HTERT RPE-1 (cell line): Measurements from ENCODE around the gene WNK2.
"Not testable (repeated sequence)": the region's sequence is repeated elsewhere in the genome, so short reads cannot be mapped to it uniquely, and the experiment has no call there.

Experiments used
- in situ Hi-C: fragments of 300-500 bp; cut with MboI; formaldehyde crosslinking; loops from 4 replicates; pipeline ENCODE4 v1.14.3; 2020; ENCODE audit warnings: low sequenced_read_pairs

WNK2 gene

DNA sequence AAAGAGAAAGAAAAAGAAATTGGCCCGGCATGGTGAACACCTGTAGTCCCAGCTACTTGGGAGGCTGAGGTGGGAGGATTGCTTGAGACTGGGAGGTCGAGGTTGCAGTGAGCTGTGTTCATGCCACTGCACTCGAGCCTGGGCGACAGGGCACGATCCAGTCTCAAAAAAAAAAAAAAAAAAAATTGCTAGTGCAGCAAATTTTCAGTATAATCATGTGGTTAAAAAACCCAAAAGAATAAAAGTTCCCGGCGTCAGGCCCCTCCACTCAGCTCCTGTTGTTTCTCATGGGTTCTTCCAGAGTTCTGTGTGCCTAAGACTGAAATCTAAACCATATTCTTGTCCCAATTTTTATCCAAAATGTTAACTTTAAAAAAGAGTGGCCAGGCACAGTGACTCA lies 49.1 kb downstream of the WNK2 start:
- in situ Hi-C loops = no loop called here

DNA sequence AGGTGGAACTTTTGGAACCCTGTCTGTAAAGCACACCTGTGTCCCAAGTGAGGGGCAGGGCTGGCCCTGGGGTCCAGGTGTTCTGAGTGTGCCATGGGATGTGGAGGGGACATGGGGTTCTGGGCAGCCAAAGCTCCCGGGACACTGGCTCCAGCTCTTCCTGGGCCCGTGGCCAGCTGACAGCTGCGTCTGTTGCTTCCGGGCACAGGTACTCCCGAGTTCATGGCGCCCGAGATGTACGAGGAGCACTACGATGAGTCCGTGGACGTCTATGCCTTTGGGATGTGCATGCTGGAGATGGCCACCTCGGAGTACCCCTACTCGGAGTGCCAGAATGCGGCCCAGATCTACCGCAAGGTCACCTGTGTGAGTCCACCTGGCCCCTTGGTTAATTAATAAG lies 50.7 kb downstream of the WNK2 start:
- in situ Hi-C loops = no loop called here

DNA sequence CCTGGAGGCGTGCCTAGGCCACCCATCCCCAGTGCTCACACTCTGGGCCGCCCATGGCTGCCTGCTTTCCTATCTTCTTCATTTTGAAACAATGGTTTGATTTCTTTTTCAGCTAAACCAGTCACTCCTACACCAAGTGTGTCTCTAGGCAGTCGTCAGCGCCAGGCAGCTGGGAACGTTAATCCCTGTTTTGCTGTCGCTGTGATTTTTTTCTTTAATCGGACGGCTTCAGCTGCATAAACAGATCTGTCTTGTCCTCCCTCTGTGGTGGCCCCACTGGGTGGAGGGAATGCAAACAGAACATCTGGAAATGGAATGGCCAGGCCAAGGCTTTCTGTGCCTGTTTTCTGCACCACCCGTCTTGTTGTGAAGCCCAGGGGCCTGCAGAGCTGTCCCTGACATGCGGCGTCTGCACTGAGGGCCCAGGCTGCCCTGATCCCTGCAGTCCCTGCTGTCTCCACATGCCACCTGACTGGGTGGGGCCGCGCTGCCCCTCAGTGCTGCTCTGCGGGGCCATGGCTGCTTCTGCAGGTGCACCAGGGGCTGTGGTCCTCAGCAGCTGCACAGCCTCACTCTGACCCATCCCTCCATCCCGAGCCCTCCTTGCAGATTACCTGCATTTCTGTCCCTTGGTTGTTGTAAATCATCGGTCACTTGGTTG lies 51.5 kb downstream of the WNK2 start:
- in situ Hi-C loops = no loop called here

DNA sequence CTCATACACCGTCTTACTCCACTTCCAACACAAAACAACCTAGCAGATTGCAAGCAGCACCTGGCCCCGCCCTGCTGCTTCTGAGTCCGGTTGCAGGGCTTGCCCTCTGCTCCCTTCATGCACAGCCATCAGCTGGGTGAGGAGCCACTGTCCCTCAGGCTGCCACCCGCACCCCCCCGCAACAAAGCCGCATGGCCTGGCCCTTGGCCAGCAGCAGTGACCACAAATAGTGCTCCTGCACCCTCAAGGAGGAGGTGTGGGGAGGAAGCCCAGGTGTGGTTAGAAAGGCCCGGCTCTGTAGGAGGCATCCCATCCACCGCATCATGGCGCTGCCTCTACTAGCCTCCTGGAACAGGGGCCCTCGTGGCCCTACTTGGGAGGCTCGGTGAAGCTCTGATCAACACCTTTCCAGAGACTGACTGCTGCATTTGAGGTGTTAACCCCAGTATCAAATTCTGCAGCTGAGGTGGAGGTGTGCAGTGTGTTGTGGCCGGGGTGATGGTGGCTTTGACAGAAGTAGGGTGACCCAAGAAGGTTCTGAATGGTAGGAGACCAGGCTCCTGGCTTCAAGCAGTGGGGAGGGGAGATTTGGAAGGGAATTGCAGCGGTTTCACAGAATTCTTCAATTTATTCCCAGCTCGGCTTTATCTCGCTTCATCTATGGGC lies 52.7 kb downstream of the WNK2 start:
- in situ Hi-C loops = no loop called here

DNA sequence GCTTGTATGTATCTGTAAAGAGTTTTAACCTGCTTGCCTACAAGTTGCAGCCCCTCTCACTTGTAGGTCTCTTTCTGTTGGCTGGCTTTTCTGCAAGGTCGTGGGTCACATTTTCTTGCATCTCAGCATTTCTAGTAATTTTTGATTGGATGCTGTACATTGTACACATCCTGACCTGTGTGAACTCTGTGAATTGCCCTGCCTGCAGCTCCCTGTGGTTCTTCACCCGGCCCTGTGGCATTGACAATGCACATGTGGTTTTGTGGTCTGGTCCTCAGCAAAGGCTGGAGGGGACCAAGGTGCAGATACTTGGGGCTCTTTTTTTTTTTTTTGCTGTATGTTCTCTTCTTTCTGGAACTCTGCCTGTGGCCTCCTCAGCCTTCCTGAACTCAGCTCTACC lies 53.6 kb downstream of the WNK2 start:
- in situ Hi-C loops = no loop called here

DNA sequence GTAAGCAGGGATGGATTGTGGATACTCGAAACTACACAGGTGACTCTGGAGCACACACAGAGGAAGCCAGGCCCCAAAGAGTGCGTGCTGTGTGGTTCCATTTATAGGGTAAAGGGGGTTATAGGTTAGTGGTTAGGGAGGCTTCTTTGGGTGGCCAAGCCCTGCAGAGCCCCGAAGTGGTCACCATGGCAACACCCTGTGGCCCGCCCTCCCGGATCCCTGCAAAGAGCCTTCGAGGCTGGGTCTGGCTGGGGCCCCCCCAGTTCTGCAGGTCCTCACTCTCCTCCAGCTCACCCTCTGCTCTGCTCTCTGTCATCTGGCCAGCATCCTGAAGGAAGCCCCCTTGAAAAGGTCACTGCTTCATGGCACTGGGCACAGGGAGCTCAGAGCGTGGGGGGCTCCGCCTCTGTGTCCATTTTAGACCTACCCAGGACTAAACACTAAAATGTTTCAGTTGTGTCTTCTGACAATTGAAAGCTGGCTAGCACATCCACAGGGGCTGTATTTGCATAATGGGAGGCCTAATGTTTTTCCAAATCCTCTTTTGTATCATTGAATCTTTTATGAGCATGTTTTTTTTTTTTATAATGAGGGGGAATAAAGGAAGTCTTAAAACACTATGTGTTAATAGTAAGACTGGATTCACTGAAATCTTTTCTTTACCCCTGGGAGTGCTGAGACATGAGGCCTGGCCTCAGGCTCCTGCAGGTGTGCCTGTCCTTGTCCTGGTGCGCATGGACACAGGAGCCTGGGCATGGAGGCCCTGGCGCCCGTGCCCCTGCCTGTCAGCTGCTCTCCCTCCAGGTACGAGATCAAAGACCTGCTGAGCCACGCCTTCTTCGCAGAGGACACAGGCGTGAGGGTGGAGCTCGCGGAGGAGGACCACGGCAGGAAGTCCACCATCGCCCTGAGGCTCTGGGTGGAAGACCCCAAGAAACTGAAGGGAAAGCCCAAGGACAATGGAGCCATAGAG lies 55.3 kb downstream of the WNK2 start:
- in situ Hi-C loops = no loop called here

DNA sequence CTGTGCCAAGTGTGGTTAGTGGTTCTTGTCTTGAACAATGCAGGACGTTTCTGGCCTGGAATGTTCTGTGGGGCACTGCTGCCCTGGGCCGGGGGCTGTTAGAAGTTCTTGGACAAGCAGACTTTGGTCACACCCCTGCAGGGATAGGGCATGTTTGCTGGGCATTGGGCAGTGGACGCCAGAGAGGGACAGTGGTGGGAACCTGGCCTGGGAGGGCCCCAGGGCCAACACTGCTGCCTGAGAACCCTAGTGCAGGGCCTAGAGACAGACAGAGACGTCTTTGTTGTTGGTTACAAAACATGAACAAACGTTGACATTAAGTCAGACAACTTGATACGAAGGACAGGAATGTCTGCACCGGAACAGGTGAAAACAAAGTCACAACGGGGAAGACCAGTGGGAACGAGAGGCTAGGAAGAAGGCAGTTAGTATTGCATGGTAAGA lies 57.0 kb downstream of the WNK2 start:
- in situ Hi-C loops = no loop called here

DNA sequence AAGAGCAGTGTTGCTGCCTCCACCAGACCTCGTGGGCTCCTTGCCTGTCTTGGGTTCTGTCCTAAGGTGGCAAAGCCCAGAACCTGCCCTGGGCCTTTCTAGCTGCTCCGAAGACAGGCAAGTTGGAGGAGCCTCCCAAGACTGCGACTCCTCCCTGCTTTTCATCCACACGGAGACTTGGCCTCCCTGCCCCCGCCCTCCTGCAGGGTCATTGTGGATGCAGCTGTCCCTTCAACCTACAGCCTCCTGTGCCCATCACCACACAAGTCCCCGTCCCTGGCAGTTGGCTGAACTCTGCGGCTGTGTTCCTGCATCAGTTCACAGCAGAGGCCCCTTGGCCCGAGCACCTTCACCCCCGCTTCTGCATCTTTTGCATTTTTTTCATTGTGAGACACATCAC lies 59.2 kb downstream of the WNK2 start:
- in situ Hi-C loops = no loop called here

DNA sequence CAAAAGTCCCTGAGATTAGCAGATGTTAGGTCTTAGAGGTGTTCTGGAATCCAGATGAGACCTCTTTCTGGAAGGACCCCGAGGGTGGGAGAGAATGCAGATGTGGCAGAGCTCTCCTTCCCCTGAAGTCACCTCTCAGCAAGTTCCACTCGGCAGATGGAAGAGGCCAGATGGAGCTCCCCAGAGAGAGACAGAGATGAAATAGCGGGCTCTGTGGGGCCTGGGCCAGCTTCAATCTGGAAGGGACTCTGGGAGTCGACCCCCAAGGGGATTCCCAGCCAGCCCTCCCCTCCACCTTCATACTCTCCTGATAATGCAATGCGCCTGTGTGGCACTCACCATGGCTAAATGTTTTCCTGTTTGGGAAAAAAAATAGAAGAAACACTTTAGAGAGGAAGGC lies 60.2 kb downstream of the WNK2 start:
- in situ Hi-C loops = no loop called here

DNA sequence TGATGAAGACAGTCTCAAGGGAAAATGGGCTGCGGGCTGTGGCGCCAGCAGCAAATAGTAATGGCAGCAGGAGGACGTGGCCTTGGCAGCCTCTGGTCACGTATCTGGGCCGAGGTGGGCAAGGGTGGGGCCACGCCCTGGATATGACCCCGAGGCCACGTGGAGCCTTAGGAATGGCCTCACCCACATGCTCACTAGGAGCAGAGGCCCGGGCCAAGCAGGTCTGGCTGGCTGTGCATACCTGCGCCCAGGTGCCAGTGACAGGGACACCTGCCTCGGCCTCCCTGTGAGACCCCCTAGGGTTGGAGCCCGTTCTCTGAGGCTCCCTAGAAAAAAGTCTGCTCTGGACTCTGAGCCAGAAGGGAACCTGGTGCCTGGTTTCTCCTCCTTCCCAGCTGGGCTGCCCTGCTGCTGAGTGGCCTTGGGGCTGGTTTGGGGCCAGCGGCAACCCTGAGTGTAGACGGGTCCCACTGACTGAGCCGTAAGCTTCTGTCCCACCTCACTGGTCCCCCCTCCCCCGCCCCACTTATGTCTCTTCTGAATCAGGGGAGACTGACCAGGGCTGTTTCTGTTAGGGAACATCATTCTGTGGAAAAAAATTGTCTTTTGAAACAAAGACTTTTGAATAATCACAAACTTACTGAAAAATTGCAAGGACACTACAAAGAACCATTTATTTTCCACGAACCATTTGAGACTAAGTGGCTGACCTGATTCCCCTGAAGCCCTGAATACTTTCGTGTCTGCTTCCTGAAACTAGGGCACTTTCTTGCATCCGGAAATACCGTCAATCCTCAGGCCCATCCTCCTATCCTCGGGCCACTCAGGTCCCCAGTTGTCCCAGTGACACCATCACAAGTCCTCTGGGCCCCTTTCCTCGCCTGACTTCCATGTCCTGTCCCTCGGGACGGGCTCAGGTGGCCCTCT lies 60.8 kb downstream of the WNK2 start:
- in situ Hi-C loops = no loop called here

DNA sequence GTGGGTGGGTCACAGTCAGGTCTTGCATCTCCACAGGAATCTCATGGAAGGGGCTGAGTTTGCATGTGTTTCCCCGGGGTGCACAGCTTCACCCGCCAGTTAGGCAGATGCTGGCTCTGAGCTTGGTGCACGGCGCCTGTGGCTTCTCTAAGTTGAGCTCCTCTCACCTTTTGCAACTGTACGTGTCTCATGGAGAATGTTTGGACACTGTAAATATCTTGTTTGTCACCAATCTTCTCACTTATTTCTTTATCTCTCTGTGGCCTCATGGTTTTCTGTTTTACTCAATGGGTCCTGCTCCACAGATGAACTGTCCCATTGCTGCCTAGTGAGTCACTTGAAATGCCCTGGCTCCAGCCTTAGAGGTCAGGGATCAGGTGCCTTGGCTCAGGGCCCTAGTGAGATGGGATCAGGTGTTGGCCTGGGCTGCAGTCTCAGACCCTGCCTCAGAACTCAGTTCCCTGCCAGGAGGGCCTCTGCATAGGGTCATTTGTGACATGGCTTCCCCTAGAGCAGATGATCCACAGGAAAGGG lies 61.6 kb downstream of the WNK2 start:
- in situ Hi-C loops = no loop called here

DNA sequence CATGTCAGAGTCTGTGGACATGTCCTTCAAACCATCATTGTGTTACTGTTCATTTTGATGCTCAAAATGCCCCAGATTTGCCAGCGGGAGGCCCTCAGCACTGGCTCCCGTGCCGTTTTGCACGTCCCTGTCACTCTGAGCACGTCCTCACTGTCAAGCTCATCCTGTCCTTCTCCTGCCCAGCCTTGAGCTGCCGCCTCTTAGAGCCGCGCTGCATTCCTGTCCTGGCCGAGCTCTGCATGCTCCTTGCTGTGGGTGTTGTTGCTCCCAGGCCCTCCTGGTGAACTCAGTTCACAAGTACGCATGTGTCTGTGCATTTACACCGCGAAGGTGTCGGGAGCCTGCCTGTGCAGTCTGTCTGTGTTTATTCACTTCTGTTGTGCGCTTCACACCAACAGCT lies 62.2 kb downstream of the WNK2 start:
- in situ Hi-C loops = no loop called here

DNA sequence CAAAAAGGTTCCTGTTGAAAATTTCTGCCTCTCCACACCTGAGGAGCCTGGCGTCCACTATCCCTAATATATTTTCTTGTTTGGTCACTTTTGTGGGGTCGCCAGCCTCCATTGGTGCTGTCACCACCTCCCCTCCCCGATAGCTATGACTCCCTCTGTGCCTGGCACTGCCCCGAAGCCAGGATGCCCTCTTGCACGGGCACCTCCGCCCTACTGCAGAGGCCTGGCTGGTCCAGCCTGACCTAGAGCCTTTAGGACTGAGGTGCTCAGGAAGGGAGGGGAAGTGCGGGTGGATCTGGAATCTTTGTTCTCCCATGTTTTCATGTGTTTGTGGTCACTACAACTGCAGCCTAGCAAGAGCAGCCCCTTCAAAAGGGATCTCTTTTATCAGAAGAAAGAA lies 62.6 kb downstream of the WNK2 start:
- in situ Hi-C loops = no loop called here

DNA sequence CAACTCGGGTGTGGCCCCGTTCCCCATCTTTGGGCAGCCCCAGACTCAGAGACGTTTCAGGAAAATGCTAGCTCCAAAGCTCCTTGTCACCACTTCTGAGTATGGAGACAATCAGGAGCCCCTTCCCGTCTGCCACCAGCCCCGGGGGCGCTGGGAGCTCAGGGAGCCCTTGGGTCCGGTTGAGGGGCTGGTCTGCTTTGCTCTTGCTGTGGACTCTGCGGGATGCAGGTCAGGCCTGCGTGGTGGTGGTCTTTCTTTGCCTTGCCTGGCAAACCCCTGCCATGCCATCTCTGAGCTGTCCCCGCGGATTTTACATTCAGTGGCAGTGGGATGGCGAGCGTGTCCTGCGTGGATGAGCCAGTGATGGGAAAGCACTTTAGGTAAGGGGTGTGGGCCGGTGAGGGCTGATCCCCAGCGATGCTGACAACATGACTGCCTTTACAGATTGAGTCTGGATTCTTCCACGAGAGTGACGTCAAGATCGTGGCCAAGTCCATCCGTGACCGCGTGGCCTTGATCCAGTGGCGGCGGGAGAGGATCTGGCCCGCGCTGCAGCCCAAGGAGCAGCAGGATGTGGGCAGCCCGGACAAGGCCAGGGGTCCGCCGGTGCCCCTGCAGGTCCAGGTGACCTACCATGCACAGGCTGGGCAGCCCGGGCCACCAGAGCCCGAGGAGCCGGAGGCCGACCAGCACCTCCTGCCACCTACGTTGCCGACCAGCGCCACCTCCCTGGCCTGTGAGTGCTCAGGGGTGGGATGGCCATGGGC lies 63.3 kb downstream of the WNK2 start:
- in situ Hi-C loops = no loop called here

DNA sequence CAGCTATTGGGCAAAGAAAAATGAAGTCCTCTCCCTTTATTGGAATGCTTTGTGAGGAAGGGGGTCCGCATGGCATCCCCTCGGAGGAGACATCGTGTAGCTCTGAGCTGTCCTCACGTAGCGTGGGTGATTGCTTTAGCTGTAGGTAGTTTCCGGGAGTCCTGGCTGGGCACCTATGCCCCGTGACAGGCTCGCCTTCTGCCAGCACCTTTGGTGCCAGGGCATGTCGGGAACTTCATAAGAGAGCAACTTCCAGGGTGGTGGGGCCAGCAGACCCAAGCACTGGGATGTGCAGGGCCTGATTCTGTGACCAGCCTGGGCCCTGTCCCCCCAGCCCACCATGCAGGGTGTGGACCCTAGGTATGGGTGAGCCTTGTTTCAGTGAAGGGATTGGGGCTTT lies 64.0 kb downstream of the WNK2 start:
- in situ Hi-C loops = no loop called here

DNA sequence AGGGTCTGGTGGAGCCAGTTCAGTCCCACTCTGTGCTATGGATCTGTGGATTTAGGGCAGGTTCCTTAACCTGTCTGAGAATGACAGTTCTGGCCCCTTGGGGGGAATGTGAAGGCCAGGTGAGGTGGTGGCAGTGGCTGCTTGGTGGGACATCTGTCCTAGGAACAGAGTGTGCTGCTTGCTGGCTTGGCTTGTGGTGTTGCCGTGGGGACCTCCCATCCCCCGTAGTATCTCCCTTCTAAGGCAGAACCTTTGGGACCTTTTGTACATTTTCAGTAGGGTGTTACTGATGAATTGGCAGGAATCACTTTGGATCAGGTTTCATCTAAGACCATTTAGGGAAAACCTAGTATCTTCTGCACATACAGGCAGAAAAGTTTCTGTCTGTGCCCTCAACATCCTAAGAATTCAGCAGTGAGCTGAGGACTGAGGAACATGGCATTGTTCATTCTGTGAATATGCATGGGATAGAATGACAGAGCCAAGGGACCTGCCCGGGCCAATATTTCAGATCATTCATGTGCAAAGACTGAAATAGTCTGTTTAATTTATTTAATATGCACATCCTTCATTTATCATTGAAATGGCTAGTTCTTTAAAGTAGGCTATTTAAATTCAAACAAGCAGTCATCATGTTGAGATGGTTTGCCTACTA lies 64.6 kb downstream of the WNK2 start:
- in situ Hi-C loops = no loop called here

DNA sequence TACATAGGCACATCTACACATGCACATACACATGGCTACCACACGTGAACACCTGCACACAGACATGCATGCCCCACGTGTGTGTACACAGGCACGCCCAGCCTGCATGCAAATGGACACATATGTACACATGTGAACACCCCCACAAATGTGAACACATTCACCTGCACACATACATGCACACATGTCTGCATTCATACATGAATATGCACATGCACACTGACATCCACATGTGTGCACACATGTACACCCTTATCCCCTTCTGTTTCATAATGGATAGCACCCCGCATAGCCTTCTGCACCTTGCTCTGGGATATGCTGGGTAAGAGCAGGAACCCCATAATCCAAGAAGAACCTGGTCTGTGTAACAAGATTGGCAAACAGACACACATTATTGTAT lies 66.2 kb downstream of the WNK2 start:
- in situ Hi-C loops = no loop called here

DNA sequence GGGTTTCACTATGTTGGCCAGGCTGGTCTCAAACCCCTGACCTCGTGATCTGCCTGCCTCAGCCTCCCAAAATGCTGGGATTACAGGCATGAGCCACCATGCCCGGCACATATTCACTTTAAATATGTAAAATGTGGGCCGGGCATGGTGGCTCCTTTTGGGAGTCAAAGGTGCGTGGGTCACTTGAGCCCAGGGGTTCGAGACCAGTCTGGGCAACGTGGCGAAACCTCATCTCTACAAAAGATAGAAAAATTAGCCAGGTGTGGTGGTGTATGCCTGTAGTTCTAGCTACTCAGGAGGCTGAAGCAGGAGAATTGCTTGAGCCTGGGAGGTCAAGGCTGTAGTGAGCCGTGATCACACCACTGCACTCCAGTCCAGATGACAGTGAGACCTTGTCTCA lies 67.4 kb downstream of the WNK2 start:
- in situ Hi-C loops = not testable (repeated sequence)

DNA sequence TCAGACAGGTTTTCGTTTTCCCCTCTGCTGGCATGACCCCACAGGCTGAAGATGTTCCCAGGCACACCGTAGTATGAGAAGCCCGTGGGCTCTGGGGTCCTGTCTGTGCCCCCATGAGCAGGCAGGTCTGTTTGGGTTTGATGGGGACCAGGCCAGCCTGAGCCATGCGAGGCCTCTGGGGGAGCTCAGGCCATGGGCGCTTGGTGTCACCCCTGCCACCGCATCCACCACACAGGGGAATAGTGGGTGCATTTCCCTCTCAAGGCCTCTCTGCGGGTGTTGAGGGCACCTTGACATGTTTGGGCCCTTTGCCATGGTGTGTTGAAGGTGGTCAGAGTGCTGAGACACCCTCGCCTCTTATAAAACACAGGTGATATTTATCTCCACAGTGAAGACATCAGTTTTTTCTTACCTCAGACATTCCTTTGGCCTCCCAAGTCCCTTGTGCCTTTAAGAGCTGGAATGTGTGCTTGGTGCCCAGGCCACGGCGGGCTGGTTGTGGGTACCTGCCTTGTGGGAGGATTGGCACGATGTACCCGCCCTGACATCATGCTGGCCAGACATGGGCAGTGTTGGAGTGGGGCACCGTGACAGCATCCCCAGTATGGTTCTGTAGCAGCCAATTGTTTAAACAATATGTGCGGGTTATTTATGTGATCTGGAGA lies 68.3 kb downstream of the WNK2 start:
- in situ Hi-C loops = no loop called here
